Left ventricle myocardium inferior (tissue), 1 donor: Measurements from ENCODE around the gene RC3H2. TPM values are rescaled to one million over a fixed set of nuclear protein-coding genes. Genes with fewer than 3 reads are reported as not detected.

Source experiments
- total RNA-seq: library from RNA; stranded (reverse); fragmentation: NEBNext Ultra II Directional; extraction: Animal tissue kit (Norgen Biotek cat#: 25700); gene quantifications from one replicate; pipeline ENCODE4 v1.2.1, GENCODE V29; 2021
- donor health status: DM: no; HTN: yes; CAD: no; lungs with severe emphysema.

Gene RC3H2
- total RNA-seq, 1 donor from 2014 or later: 37.7 TPM

Other genes starting within 250 kb of the RC3H2 start
- gene OR1B1, start 247.7 kb downstream of the RC3H2 start, total RNA-seq: not detected
- gene OR1L1, start 243.6 kb downstream of the RC3H2 start, total RNA-seq: not detected
- gene OR1L3, start 230.2 kb downstream of the RC3H2 start, total RNA-seq: not detected
- not detected for gene OR1L4, start 181.4 kb downstream of the RC3H2 start, total RNA-seq
- gene OR1L6, start 163.1 kb downstream of the RC3H2 start, total RNA-seq: not detected
- not detected for gene OR5C1, start 116.4 kb downstream of the RC3H2 start, total RNA-seq
- gene OR1K1, start 105.2 kb downstream of the RC3H2 start, total RNA-seq: not detected
- gene PDCL, start 76.8 kb downstream of the RC3H2 start, total RNA-seq: 8.3 TPM
- gene ZBTB6, start 8.0 kb upstream of the RC3H2 start, total RNA-seq: 6.0 TPM
- gene ZBTB26, start 26.2 kb upstream of the RC3H2 start, total RNA-seq: 5.4 TPM
- gene RABGAP1, start 35.7 kb upstream of the RC3H2 start, total RNA-seq: 48.2 TPM
- 0.58 TPM for gene GPR21, start 128.3 kb upstream of the RC3H2 start, total RNA-seq